GM12878 (cell line): Measurements from ENCODE around the gene LYPLA2. TPM values are rescaled to one million over a fixed set of nuclear protein-coding genes. Genes with fewer than 3 reads are reported as not detected.

ENCODE experiments used
- ATAC-seq: fragments of 200-7000 bp; cut with Tn5 transposase; 3 replicates; pipeline ENCODE4 v1.9.1; 2020; ENCODE audit warnings: mild to moderate bottlenecking, moderate library complexity
- BruUV-seq: library from RNA; stranded (reverse); fragments of 400-500 nt; replicated peaks from 2 replicates; lab custom pipeline; 2021; lab: Mats Ljungman, UMichigan
- CTCF ChIA-PET: fragments of 300-600 bp; sonication (Branson Sonifier 250); formaldehyde crosslinking; extraction: SDS; loops from one replicate; lab custom pipeline; 2021; ENCODE audit warnings: inconsistent platforms; lab: Yijun Ruan, JAX
- POLR2A ChIA-PET: fragments of 350-600 bp; formaldehyde crosslinking; extraction: SDS; loops from one replicate; lab custom pipeline; 2021; ENCODE audit warnings: inconsistent platforms; lab: Charles Lee
- RAD21 ChIA-PET: fragments of 300-600 bp; sonication (Branson Sonifier 250); formaldehyde crosslinking; loops from one replicate; lab custom pipeline; 2023; ENCODE audit warnings: antibody characterized with exemption; ENCODE audit not compliant: unreplicated experiment; lab: Charles Lee
- SMC1A ChIA-PET: fragments of 300-600 bp; sonication (Branson Sonifier 250); formaldehyde crosslinking; loops from one replicate; lab custom pipeline; 2023; ENCODE audit not compliant: unreplicated experiment, uncharacterized antibody; lab: Charles Lee
- DNase-seq: peaks from one replicate; pipeline ENCODE4 v3.0.0-alpha.2; 2011; ENCODE audit warnings: low read depth, low spot score
- FAIRE-seq: peaks from 3 replicates; lab custom pipeline; 2011; peaks lifted over from hg19 to GRCh38; lab: Jason Lieb, UNC
- H2AFZ ChIP-seq: 2 replicates; pipeline ENCODE4 v1.6.0; 2011; ENCODE audit warnings: low read depth, low read length, control low read depth; ENCODE audit not compliant: control insufficient read depth
- H3K27ac ChIP-seq: 2 replicates; pipeline ENCODE4 v1.5.1; 2011; ENCODE audit warnings: control low read depth; ENCODE audit not compliant: control insufficient read depth, insufficient read depth
- H3K27me3 ChIP-seq, 2 experiments: replicated peaks in 1 of 2; 2 replicates each; pipeline versions ENCODE4 v1.6.0 to v1.6.1; 2011; ENCODE audit warnings: low read length in 1 of 2; ENCODE audit not compliant: control insufficient read depth in 2 of 2, insufficient read depth in 2 of 2
- H3K36me3 ChIP-seq, 2 experiments: 2 replicates each; pipeline ENCODE4 v1.5.1; 2011; ENCODE audit warnings: low read length in 1 of 2; ENCODE audit not compliant: control insufficient read depth in 2 of 2, insufficient read depth in 2 of 2
- H3K4me1 ChIP-seq: 2 replicates; pipeline ENCODE4 v1.6.1; 2011; ENCODE audit warnings: mild to moderate bottlenecking, low read length, moderate library complexity, mixed read lengths; ENCODE audit not compliant: control insufficient read depth, insufficient read depth
- H3K4me2 ChIP-seq: 2 replicates; pipeline ENCODE4 v1.6.0; 2011; ENCODE audit warnings: control low read depth; ENCODE audit not compliant: control insufficient read depth, insufficient read depth
- H3K4me3 ChIP-seq: fragments of 200-600 bp; sonication (generic); 2 replicates; pipeline ENCODE4 v1.5.1; 2016
- H3K79me2 ChIP-seq: 2 replicates; pipeline ENCODE4 v1.6.0; 2011; ENCODE audit warnings: low read length; ENCODE audit not compliant: control insufficient read depth, insufficient read depth
- H3K9ac ChIP-seq: 2 replicates; pipeline ENCODE4 v1.8.0; 2011; ENCODE audit warnings: low read length, control low read depth, mixed read lengths; ENCODE audit not compliant: control insufficient read depth, insufficient read depth
- H3K9me3 ChIP-seq: replicated peaks from 3 replicates; pipeline ENCODE4 v1.5.1; 2011; ENCODE audit warnings: mild to moderate bottlenecking, low read length; ENCODE audit not compliant: control insufficient read depth, insufficient read depth
- H4K20me1 ChIP-seq: 2 replicates; pipeline ENCODE4 v1.6.0; 2011; ENCODE audit not compliant: control insufficient read depth, insufficient read depth
- EGR1 ChIP-seq, 2 experiments: IDR thresholded peaks; 1 replicate in 1 of 2; 2 replicates in 1 of 2; pipeline ENCODE4 v1.6.1; 2011 to 2012; ENCODE audit warnings: low read depth in 2 of 2, low read length in 2 of 2, borderline replicate concordance in 1 of 2, mild to moderate bottlenecking in 1 of 2, moderate library complexity in 1 of 2
- EP300 ChIP-seq, 2 experiments: fragments of 150-350 bp in 1 of 2; IDR thresholded peaks; 2 replicates each; pipeline ENCODE4 v1.6.1; 2011 to 2012; ENCODE audit warnings: low read depth in 2 of 2, low read length in 2 of 2, borderline replicate concordance in 1 of 2, improper control_type of control experiment in 1 of 2, inconsistent platforms in 1 of 2; ENCODE audit not compliant: control insufficient read depth in 1 of 2
- LARP7 ChIP-seq: fragments of 450-650 bp; IDR thresholded peaks from 2 replicates; pipeline ENCODE4 v1.6.1; 2017; ENCODE audit warnings: mild to moderate bottlenecking
- MXI1 ChIP-seq: fragments of 150-350 bp; IDR thresholded peaks from 2 replicates; pipeline ENCODE4 v1.6.1; 2011; ENCODE audit warnings: low read depth, mild to moderate bottlenecking, inconsistent platforms, low read length, improper control_type of control experiment
- MYC ChIP-seq: IDR thresholded peaks from 2 replicates; pipeline ENCODE4 v1.6.1; 2011; ENCODE audit warnings: mild to moderate bottlenecking, low read length, moderate library complexity, inconsistent platforms; ENCODE audit not compliant: insufficient read depth, insufficient replicate concordance, insufficient read length, severe bottlenecking
- NBN ChIP-seq: fragments of 450-650 bp; IDR thresholded peaks from 2 replicates; pipeline ENCODE4 v1.6.1; 2016
- NFIC ChIP-seq: IDR thresholded peaks from 2 replicates; pipeline ENCODE4 v1.6.1; 2012; ENCODE audit warnings: low read depth, mild to moderate bottlenecking, inconsistent platforms, low read length, moderate library complexity
- SIX5 ChIP-seq: IDR thresholded peaks from 2 replicates; pipeline ENCODE4 v1.6.1; 2011; ENCODE audit warnings: mild to moderate bottlenecking, low read depth, low read length, moderate library complexity; ENCODE audit not compliant: severe bottlenecking
- SP1 ChIP-seq: IDR thresholded peaks from one replicate; pipeline ENCODE4 v1.6.1; 2011; ENCODE audit warnings: low read depth, low read length
- SREBF2 ChIP-seq: IDR thresholded peaks from 2 replicates; pipeline ENCODE4 v1.6.1; 2012; ENCODE audit warnings: mild to moderate bottlenecking, low read length
- TCF12 ChIP-seq: IDR thresholded peaks from 2 replicates; pipeline ENCODE4 v1.6.1; 2011; ENCODE audit warnings: low read depth, mild to moderate bottlenecking, low read length
- WRNIP1 ChIP-seq: IDR thresholded peaks from 2 replicates; pipeline ENCODE4 v1.6.1; 2011; ENCODE audit warnings: low read depth, low read length, improper control_type of control experiment, borderline replicate concordance
- YY1 ChIP-seq: IDR thresholded peaks from 2 replicates; pipeline ENCODE4 v1.6.1; 2011; ENCODE audit warnings: low read depth, mild to moderate bottlenecking, low read length
- ZNF217 ChIP-seq: fragments of 450-650 bp; IDR thresholded peaks from 2 replicates; pipeline ENCODE4 v1.6.1; 2017; ENCODE audit warnings: antibody characterized with exemption, mild to moderate bottlenecking
- WGBS: methylation state at CpG from one replicate; pipeline ENCODE4 v1.1.6; 2016; ENCODE audit warnings: low lambda C conversion rate; ENCODE audit not compliant: insufficient replicate concordance, insufficient coverage; ENCODE audit errors: missing lambda C conversion rate; 5-methylcytosine and 5-hydroxymethylcytosine counted together
- in situ Hi-C: fragments of 300-500 bp; cut with MboI; formaldehyde crosslinking; loops from 9 replicates; pipeline ENCODE4 v1.14.3; 2018; ENCODE audit warnings: mixed read lengths
- intact Hi-C: fragments of 100-400 bp; cut with micrococcal nuclease; formaldehyde crosslinking; loops from one replicate; pipeline ENCODE4 v1.14.2; 2022; ENCODE audit not compliant: unreplicated experiment
- polyA plus RNA-seq, 11 experiments: library from polyadenylated mRNA; depleted of rRNA in 4 of 11; unstranded in 6 of 11; stranded (reverse) in 5 of 11; fragments of >200 nt; fragmentation: Nextera tagmentation in 4 of 11; fragmentation: Illumina TruSeq in 1 of 11; extraction: Ambion mirVana in 4 of 11; extraction: Trizol in 1 of 11; gene quantifications; 1 replicate in 1 of 11; 2 replicates in 10 of 11; pipeline versions ENCODE4 v1.2.1 to v1.2.3, GENCODE V29; 2011 to 2016; ENCODE audit warnings: inconsistent platforms in 2 of 11, missing spikeins in 2 of 11, low read depth in 1 of 11
- total RNA-seq, 4 experiments: library from RNA; depleted of rRNA in 3 of 4; stranded (reverse); fragments of >200 nt in 3 of 4; fragmentation: Illumina TruSeq in 1 of 4; extraction: Trizol in 1 of 4; gene quantifications; 2 replicates each; pipeline versions ENCODE4 v1.2.1 to v1.2.3, GENCODE V29; 2013 to 2021
- TF ChIP-seq, protein P1 (sequence below): fragments of 150-350 bp; IDR thresholded peaks from 2 replicates; pipeline ENCODE4 v1.6.1; 2016; ENCODE audit warnings: low read depth, low read length
- TF ChIP-seq, protein P2 (sequence below), 3 experiments: IDR thresholded peaks in 2 of 3; conservative IDR thresholded peaks in 1 of 3; 2 replicates each; pipeline ENCODE4 v1.5.1; 2011; ENCODE audit warnings: low read depth in 3 of 3, low read length in 3 of 3, mild to moderate bottlenecking in 3 of 3, control low read depth in 2 of 3, moderate library complexity in 2 of 3, inconsistent platforms in 1 of 3, mixed read lengths in 1 of 3; ENCODE audit not compliant: control insufficient read depth in 2 of 3, insufficient read depth in 1 of 3; ENCODE audit errors: extremely low read depth in 1 of 3
- TF ChIP-seq, protein P3 (sequence below): fragments of 450-650 bp; IDR thresholded peaks from 2 replicates; pipeline ENCODE4 v1.6.1; 2017; ENCODE audit warnings: borderline replicate concordance

Gene LYPLA2
- total and polyA plus RNA-seq, 10 of the 15 experiments (the other 5 are each of a cell fraction or from before 2014, with no cell fraction given) = 2.7 to 129 (median 62.3) TPM

- H3K4me1 ChIP-seq = no peaks in the 10 kb centered on the region
- H3K4me2 ChIP-seq = peak overlapping the region; percentile 80
- H3K9ac ChIP-seq = no peak overlapping the region
- no peak overlapping the region for H3K27ac ChIP-seq
- H3K79me2 ChIP-seq = no peaks in the 10 kb centered on the region
- ChIA-PET SMC1A (interaction anchor here (0.7 to 1.6 kb wide), 5 partner anchors 11 to 581 kb away, joined by 3 to 8 read pairs (median 3); no protein-coding TSS in a partner anchor), POLR2A (interaction anchor here (0.7 to 1.9 kb wide), 6 partner anchors 13 to 71 kb away, joined by 3 to 13 read pairs (median 4); partner anchors contain the start of gene HMGCL), RAD21 (interaction anchor here (1.0 to 1.8 kb wide), 2 partner anchors 27 kb away, joined by 3 to 14 read pairs; no protein-coding TSS in a partner anchor), CTCF (interaction anchor here (0.7 to 3.7 kb wide), 6 partner anchors 16 to 169 kb away, joined by 3 to 16 read pairs (median 3); no protein-coding TSS in a partner anchor)
- H3K9me3 ChIP-seq = no peaks in the 10 kb centered on the region; the same call in 2 of the 3 replicates
- FAIRE-seq (no peak), ATAC-seq (peak; percentile 100), DNase-seq (peak; percentile 28)
- no peaks in the 10 kb centered on the region for H3K27me3 ChIP-seq
- WGBS = under 1% methylated on average over 19 of the region's 21 CpGs
- H3K4me3 ChIP-seq = peak overlapping the region; percentile 61; the same call in 1 of the 2 replicates
- H3K36me3 ChIP-seq = no peaks in the 10 kb centered on the region
- H2AFZ ChIP-seq = peak overlapping the region; percentile 77
- BruUV-seq = no TSS peak
- in situ Hi-C loops = no loop called here
- H4K20me1 ChIP-seq = no peaks in the 10 kb centered on the region
- intact Hi-C loops = no loop called here
- no peak for TF ChIP-seq WRNIP1
- no peak for TF ChIP-seq SIX5
- TF ChIP-seq, protein P1, sequence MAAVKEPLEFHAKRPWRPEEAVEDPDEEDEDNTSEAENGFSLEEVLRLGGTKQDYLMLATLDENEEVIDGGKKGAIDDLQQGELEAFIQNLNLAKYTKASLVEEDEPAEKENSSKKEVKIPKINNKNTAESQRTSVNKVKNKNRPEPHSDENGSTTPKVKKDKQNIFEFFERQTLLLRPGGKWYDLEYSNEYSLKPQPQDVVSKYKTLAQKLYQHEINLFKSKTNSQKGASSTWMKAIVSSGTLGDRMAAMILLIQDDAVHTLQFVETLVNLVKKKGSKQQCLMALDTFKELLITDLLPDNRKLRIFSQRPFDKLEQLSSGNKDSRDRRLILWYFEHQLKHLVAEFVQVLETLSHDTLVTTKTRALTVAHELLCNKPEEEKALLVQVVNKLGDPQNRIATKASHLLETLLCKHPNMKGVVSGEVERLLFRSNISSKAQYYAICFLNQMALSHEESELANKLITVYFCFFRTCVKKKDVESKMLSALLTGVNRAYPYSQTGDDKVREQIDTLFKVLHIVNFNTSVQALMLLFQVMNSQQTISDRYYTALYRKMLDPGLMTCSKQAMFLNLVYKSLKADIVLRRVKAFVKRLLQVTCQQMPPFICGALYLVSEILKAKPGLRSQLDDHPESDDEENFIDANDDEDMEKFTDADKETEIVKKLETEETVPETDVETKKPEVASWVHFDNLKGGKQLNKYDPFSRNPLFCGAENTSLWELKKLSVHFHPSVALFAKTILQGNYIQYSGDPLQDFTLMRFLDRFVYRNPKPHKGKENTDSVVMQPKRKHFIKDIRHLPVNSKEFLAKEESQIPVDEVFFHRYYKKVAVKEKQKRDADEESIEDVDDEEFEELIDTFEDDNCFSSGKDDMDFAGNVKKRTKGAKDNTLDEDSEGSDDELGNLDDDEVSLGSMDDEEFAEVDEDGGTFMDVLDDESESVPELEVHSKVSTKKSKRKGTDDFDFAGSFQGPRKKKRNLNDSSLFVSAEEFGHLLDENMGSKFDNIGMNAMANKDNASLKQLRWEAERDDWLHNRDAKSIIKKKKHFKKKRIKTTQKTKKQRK = no peak
- TF ChIP-seq NBN = 0 out of 2 replicates have a peak, but pooled peaks have one; percentile 28
- no peak for TF ChIP-seq NFIC
- TF ChIP-seq SREBF2 = no peak
- TF ChIP-seq, protein P2, sequence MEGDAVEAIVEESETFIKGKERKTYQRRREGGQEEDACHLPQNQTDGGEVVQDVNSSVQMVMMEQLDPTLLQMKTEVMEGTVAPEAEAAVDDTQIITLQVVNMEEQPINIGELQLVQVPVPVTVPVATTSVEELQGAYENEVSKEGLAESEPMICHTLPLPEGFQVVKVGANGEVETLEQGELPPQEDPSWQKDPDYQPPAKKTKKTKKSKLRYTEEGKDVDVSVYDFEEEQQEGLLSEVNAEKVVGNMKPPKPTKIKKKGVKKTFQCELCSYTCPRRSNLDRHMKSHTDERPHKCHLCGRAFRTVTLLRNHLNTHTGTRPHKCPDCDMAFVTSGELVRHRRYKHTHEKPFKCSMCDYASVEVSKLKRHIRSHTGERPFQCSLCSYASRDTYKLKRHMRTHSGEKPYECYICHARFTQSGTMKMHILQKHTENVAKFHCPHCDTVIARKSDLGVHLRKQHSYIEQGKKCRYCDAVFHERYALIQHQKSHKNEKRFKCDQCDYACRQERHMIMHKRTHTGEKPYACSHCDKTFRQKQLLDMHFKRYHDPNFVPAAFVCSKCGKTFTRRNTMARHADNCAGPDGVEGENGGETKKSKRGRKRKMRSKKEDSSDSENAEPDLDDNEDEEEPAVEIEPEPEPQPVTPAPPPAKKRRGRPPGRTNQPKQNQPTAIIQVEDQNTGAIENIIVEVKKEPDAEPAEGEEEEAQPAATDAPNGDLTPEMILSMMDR (IDR thresholded peaks at IDR 0.05 in 2 of 3, conservative IDR thresholded peaks at IDR 0.05 in 1 of 3; ENCODE audit: control insufficient read depth in 2 of 3, extremely low read depth in 1 of 3, insufficient read depth in 1 of 3, low read depth in 3 of 3, low read length in 3 of 3) = 0 out of 6 replicates have a peak, but pooled peaks of 1 of the 3 experiments have one; percentile 1
- TF ChIP-seq MXI1 = no peak
- no peak for TF ChIP-seq ZNF217
- TF ChIP-seq MYC = no peak
- TF ChIP-seq YY1 = 0 out of 2 replicates have a peak, but pooled peaks have one; percentile 12
- TF ChIP-seq LARP7 = peak; percentile 54; the same call in 1 of the 2 replicates
- TF ChIP-seq SP1 = no peak
- TF ChIP-seq EP300 (IDR thresholded peaks at IDR 0.05; ENCODE audit: borderline replicate concordance in 1 of 2, control insufficient read depth in 1 of 2, low read depth in 2 of 2, low read length in 2 of 2) = no peak
- 0 out of 2 replicates have a peak, but pooled peaks have one; percentile 52 for TF ChIP-seq TCF12
- TF ChIP-seq, protein P3, sequence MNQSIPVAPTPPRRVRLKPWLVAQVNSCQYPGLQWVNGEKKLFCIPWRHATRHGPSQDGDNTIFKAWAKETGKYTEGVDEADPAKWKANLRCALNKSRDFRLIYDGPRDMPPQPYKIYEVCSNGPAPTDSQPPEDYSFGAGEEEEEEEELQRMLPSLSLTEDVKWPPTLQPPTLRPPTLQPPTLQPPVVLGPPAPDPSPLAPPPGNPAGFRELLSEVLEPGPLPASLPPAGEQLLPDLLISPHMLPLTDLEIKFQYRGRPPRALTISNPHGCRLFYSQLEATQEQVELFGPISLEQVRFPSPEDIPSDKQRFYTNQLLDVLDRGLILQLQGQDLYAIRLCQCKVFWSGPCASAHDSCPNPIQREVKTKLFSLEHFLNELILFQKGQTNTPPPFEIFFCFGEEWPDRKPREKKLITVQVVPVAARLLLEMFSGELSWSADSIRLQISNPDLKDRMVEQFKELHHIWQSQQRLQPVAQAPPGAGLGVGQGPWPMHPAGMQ = no peak
- TF ChIP-seq EGR1 (IDR thresholded peaks at IDR 0.05; ENCODE audit: borderline replicate concordance in 1 of 2, low read depth in 2 of 2, low read length in 2 of 2) = peak in 1 of 2 experiments; percentile 64; a peak in 1 of 3 replicates
Measured at GRCh38 chr1:23838401-23838866, 47.5 kb downstream of the LYPLA2 start.
